Inflammatory macrophage (primary cell): ENCODE results near the gene CYTH1.
"Not testable (repeated sequence)": the region's sequence is repeated elsewhere in the genome, so short reads cannot be mapped to it uniquely, and the experiment has no call there.

ENCODE experiments used
- DNase-seq, 2 donors: peaks; one replicate each; pipeline ENCODE4 v3.0.0-alpha.2; 2020 to 2022

Gene CYTH1

DNA sequence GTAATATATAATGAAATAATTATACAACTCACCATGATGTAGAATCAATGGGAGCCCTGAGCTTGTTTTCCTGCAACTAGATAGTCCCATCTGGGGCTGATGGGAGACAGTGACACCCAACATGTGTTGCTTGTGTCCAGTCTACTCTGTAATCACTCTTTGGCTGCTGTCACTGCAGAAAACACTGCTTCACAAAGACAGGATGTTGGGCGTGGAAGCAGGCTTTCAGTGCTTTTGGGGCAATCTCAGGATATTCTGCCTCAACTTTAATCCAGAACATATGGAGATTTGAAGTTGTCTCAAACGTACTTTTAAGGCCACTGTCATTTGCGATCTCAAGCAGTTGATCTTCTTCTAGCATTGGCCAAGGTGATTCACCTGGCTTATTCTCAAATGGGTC, 94.9 kb downstream of the CYTH1 start:
- DNase-seq, result no peak

DNA sequence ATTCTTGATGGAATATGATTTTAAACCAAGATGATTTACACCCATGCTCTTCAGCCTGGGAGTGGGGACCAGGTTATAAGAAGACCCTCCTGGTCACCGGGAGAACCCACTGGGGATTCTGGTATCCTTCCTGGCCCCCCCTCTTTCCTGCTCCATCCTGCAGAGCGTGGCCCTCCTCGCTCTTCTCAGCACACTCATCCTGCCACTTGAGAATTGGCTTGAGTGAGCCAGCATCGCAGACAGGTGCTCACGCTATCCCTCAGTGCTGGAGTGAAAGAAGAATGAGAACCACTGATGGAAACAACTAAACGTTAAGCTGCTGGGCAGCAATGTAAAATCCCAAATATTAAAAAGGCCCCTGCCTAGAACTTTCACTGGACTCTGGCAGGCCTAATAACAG, 98.0 kb downstream of the CYTH1 start:
- no peak for DNase-seq

DNA sequence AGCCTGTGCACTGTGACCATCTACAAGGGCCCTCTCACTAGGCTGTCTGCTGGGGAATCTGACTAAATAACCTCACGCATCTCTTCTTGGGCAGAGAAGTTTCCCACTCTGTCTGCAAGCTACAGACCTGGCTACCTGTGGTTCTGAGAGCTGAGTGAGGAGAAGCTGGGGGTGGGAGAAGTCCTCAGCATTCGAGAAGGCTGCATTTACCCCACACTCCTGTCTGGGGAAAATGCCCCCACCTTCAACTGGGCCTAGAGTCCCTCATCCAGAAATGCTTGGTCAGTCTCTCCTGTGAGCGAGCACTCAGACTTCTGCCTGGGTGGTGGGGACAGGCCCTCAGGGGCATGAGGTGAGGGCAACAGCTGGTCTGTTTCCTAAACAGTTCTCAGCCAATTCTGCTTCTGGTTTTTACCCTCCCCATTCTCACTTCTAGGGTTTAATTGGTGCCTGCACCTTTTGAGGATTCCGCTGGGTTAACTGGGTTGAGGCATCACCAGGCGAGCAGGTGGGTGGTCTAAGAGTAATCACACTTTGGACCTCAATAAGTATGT, 98.6 kb downstream of the CYTH1 start:
- DNase-seq, result no peak

DNA sequence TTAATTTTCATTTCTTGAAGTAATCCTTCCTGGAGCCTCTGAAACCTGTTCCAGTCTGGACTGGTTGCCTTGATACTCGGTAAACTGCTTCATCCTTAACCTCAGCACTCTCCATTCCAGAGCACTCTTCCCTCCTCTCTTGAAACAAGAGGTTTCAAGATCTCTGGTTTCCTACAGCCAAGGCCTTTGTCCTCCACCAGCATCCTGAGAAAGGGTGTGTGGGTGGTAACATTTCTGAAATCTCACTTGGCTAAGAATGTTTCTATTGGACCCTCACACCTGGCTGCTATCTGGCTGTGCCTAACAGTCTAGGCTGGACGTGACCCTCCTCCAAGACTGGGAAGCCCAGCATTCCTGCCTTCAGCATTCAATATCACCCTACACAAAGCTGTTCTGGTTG, 99.7 kb downstream of the CYTH1 start:
- no peak for DNase-seq

DNA sequence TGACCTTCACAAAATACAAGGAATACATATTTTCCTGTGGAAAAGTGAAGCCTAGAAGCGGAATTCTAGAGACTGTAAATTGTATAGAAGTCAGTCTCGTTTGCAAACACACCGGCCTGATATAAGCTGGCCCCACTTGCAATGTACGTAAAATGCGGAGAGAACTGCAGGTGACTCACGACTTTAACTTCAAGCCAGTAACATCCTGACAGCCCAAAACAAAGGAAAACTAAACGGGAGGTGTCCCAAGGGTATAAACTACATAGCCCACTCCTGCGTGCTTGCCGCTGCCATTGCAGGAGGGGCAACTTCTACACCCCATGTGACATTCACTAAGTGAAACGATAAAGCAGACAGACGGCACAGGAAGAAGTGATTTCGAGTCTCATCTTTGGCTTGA, 101.6 kb downstream of the CYTH1 start:
- DNase-seq, result no peak

DNA sequence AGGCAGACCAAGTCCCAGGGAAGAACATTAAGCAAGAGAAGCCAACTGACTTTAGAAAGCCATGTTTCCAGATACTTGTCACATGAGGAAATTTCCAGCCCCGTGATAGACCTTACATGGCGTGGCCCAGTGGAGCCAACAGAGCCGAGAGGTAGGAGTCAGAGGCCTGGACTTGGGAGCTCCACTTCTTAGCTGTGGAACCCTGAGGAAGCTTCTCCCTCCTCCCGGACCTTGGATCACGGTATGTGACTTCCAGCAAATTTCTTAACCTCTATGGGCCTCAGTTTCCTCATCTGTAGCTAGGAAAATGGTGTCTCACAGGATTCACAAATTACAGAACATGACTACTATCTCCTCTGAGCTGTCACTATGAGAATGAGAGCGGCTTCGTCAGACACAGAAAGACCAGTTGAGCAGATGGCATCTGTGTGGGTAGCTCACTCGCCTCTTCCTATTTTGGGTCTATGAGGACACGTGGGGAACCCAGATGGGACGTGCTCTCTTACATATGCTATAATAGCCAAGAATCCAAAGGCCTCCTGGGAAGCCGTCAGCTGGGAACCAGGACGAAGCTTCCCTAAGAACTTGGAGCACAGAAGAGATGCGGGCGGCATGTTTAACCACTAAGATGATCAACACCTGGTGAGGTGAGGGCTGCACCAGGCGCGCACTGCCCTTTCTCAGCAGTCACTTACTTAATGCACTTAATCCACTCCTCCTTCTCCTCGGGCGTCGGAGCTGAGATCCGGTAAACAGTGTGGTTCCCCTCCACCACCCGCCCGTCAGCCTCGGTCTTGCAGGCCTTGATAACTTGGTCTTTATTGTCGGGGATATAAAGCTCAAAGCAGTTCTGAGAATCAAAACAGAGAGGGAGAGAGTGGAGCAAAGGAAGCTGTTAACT, 102.3 kb downstream of the CYTH1 start:
- DNase-seq, result no peak

DNA sequence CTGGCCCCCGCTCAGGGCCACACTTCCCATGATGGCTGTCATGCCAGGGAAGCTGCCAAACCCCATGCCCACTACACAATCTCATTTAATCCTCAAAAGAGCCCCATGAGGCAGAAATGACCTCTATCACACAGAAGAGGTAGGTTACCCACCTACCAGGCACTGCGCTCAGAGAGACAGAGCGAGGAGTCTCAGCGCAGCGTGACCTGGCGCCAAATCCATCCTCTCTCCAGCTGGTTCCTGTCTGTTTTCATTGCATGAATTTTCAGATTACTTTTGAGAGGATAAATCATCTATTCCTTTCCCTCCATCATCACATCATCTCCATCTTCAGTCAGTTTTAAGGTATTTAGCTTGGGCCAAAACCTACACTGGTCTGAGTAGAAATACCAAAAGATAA, 103.4 kb downstream of the CYTH1 start:
- DNase-seq, result no peak

DNA sequence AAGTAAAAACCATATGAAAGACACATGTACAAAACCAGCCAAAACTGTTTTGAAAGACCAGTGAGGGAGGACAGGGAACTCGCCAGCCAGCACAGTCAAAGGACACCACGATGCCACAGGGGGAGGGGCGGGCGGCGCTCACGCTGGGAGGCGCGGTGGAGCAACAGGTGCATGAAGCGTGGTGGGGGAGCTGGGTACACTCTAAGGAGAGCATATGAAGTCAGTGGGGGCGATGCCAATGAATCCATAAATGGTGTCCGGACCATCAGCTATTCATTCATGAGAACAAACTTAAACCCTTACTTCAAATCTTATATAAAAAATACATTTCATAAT, 103.9 kb downstream of the CYTH1 start:
- DNase-seq, result no peak

DNA sequence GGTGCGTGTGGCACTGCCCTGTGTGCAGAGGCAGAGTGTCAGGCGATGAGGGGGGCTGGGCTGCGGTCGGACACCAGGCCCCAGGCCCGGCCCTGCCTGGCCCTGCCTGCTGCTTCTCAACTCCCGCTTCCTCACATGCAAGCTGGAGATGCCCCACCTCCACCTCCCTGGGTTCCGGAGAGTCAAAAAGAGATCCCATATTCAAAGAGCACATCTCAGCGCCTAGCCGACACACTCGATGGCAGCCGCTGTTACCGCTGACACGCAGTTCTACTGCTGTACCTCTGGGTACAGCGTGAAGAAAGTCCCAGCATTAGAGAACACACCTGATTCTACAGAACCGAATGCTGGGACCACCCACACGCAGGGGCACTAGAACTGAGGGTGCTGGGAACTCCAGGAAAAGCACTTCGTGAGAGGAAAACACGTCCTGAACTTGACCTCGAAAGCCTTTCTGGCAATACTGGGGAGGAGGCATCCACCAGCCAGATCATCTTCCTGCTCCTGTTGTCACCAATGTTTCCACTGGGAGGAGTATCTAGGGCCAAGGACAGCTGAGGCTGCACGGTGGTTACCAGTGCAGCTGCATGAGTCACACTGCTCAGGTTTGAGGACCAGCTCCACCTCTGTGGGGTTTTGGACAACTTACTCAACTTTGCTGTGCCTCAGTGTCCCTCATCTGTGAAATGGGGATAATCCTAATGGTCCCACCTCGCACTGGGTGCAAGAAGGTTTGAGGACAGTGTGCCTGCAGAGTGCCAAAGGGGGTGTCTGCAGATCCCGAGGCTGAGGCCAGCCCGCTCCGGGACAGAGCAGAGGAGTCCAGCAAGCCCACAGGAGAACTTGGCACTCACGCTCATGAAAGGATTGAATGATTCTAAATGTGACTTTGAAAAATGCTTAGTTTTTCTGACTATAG, 104.5 kb downstream of the CYTH1 start:
- DNase-seq, result no peak

DNA sequence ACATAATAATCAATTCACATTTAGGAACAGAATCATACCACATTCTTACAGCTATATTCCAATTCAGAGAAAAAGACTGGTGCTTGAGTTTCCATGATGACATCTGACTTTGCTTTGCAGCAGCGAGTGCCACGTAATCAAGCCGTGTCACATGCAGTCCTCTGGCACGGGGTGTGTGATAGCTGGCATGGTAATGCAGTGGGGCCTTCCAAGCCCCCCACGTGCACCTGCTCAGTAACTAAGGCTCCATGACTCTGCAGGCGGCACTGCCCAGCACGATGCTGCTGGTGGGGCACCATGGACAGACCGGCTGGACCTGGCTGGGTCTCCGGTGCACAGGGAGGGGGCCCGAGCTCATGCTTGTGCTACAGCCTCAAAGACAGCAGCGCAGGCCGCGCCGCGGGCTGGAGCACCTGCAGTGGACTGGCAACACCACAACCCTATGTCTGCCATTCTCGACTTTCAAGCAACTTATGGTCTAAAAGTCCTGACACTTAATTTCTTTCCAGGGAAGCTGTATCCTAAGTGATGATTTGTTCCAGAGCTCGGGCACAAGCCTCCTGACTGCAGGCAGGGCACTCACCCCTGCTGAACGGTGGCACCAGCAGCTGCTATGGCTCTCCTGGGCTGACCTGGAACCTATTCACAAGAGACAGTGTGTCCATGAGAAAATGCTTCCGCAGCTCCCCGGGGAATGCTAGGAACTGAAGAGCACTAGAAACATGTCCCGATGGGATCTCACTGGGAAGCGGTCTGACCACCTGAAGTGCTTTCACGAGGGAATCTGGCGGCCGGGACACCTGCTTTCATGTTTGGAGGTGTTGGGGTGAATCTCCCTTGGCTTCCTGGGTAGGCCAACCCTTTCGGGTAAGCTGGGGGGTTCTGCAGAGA, 105.4 kb downstream of the CYTH1 start:
- DNase-seq, result no peak

DNA sequence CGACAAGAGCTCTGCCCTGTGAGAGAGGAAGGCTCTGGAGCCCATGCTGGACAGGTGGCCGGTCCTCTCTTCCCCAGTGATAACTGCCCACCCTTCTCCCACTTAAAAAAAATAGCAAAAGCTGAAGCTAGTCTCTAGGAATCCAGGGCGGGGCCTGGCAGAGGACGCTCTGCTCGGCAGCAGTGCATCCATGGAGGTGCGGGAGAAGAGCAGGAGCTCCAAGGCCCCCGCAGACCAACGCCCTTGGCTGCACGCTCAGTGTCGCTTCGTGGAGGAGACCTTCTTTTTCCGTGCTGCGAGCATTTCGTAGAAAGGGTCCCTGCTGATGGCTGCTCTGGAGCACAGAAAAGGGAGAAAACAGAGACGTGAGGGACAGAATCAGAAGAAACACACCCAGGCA, 106.2 kb downstream of the CYTH1 start:
- DNase-seq, result no peak

DNA sequence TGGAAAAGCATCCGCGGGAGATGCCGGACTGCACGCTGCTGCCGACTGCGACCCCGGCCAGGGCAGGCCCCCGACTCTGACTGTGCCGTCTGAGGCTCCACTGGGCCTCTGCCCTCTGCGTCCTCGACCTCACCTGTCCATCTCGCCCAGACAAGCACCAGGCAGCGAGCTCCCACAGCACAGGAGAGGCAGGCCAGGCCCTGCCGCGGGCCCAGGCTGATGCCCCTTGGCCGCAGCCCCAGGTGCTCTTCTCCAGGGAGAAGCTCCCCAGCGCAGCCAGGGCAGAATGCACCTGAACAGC, 106.8 kb downstream of the CYTH1 start:
- DNase-seq, result no peak

DNA sequence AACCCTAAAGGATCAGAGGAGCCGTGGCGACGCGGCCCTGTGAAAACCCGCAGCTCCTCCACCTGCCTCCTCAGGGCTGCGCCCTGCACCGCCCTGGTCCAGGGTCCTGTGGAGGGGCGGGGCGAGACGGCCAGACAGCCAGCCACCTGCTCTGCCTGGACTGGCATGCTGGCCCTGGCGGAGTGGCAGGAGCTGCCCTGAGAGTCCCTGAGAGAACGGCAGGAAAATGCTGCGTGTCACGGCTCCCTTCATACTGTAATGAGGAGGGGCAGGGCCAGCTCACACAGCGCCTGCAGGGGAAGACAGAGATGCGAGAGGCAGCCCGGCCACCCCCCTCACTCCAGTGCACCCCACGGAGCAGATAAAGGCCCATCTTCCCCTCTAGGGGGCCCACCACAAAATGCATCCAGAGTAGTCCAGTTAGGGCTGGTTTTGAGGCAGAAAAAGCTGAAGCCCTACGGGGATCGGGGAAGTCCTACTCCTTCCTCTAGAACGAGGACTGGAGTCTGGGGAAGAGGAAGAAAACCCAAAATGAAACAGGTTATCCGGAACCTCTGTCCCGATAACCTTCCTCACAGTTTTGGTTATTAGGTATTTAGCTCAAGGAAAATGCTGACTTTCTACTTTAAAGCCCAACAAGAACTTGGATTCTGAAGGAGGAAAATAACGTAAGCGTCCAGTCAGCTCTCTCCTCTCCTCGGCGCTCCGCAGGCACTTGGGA, 107.3 kb downstream of the CYTH1 start:
- DNase-seq, result no peak

DNA sequence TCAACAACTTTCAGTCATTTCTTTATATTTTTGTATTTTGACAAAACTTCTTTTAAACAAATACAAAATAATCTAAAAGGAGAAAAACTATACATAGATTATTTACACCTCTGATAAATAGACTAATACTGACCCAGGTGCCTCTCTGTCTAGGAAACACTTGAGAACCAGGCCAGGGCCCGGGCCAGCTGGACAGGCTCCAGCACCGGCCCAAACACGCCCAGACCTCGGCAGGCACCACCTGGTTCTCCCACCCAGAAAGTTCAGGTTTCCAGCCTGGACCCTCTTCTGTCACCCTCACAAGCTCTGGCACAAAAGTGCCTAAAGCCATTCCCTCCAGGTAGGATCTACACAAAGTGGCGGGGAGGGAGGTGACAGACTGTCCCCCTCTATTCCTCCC, 107.9 kb downstream of the CYTH1 start:
- DNase-seq, result no peak

DNA sequence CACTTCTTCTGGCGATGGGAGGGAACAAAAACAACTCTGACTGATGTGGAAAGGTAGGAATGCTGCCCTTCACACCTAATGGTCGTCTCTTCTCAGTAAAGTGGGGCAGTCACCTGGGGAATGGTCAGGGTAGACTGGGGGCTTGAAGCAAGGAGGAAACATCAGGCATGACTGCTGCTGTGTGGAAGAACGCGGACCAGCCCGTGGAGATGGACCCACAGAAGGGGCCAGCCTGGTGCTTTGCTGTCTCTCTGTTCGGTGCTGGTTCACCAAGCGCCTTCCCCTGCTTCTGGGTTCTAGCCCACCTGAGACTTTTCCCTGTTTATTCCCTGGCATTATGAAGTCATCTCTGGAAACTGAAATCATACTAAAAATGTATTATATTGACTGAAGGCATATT, 108.7 kb downstream of the CYTH1 start:
- DNase-seq, result no peak

DNA sequence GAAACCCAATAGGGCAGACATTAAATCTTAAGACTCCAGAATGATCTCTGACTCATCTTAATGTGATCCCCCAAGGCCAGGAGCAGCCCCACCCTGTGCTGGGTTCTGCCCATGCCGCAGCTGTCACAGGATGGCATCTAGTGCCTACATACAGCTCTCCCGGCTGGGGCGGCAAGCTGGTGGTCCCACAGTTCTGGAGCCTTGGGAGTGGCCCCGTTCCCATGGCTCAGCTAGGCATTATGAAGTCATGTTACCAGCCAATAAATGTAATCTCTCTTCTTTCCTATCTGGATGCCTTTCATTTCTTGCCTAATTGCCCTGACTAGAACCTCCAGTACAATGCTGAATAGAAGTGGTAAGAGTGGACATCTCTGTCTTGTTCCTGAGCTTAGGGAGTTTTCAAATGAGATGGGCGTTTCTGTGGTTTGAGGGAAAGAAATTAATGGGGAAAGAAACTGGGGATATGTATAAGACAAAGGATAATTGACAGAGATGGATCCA, 109.2 kb downstream of the CYTH1 start:
- no peak for DNase-seq

DNA sequence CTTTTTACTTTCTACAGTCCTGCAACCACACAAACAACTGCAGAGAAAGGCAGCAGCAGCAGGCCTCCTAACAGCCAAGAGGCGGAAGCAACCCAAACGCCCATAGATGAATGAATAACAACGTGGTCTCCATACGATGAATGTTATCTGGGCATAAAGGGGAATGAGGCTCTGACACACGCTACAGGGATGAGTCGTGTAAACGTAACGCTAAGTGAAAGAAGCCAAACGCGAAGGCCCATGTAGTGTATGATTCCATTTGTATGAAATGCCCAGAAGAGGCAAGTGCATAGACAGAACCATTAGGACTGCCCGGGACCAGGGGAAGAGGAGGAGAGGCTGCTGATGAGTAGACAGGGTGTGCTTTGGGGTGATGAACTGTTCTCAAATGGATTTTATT, 110.1 kb downstream of the CYTH1 start:
- DNase-seq, result no peak

DNA sequence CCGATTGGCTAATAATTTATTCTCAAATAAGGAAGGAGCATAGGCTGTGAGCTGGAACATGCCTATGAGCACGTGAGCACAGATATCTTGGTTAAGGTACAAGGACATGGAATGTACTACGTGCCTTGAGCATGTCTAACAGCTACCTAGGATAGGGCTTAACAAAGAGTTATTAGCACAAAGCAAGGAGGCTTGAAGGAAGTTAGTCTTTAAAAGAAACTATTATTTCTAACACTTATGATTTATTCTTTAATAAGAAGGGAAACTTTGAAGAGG, 110.4 kb downstream of the CYTH1 start:
- not testable (repeated sequence) for DNase-seq

DNA sequence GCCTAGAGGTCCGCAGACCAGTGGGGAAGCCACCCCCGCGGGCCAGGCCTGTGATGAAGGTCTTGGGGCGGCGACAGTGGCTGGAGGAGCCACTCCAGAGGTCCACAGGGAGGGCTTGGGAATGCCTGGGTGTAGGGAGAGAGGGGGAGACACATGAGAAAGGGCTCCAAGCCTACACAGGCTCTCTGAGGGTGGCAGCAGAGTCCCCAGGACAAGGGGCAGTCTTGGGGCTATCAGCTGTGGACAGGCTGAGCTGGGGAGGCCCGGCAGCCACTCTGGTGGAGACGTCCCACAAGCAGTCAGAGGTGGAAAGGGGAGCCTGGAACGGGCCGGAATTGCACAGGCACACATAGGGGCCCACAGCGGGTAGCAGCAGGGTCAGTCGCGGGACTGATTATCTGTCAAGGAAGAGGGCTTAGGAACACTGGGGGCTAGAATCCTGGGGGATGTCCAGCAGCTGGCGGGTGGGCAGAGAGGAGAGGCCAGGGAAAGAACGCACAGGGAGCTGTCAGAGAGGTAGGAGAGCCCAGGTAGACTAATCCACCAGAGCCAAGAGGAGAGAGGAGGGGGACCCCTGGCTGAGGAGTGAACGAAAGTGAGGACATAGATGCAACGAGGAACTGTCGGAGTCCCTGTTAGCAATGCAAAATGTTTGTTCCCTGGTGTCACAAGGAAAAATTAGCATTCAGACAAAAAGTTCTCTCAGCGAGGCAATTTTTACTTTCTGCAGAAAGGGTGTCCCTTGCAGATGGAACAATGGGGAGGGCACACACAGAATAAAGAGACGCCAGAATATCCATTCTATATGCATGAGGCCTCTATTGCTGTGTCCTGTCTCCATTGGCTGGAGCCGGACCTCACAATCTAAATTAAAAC, 111.0 kb downstream of the CYTH1 start:
- no peak for DNase-seq

DNA sequence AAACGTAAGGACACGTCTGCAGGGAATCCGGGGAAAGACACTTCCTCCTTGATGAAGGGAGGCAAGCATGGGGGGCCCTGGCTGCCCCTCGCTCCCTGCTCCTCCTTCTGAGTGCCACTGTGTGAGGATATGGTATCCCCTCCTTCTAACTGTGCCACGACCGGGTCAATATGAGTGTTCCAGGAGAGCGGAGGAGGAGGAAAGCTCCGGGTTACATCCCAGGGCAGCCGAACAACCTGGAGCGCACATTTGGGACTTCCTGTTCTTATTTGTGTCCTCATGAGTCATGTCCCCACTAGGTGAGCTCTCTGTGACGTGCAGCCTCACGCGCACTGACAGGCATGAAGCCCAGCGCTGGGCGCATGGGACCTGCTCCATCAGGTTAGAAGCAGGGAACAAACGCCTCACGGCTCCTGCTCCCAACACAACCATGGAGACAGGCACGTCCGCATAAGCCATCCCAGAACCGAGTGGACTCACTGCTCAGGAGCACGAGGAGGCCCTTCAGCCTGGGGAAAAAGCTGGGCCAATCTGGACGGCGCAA, 112.0 kb downstream of the CYTH1 start:
- DNase-seq, result no peak
